CD4-positive, alpha-beta T cell treated with Interleukin-1 beta for 1 hour (primary cell): ENCODE results near the gene PDSS2.
"Not testable (repeated sequence)": the region's sequence is repeated elsewhere in the genome, so short reads cannot be mapped to it uniquely, and the experiment has no call there.

Source experiments
- DNase-seq, 2 donors: peaks; one replicate each; pipeline ENCODE4 v3.0.0-alpha.2; 2020 to 2022

The PDSS2 gene

GRCh38 chr6:107459283-107460082 lies at the start of gene PDSS2:
Gene PDSS2, minus strand, starts transcription at chr6:107459564. Its CDS starts 279 bp downstream, at chr6:107459285.
- peak; percentile 96 to 97 for DNase-seq

DNA sequence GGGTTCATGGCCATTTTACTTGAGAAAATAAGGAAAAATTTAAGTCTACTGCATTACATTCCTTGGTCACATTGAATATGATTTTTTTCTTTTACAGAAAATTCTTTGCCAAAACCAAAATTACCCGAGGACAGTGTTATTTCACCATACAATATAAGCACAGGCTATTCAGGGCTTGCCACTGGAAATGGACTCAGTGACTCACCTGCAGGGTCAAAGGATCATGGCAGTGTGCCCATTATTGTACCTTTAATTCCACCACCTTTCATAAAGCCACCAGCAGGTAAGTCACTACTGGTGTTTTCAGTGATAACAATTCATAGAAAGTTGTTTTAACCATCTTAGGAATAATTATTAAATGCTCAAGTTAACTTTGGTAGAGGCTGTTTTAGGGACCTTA lies 46.8 kb upstream of the PDSS2 start:
- DNase-seq = no peak

DNA sequence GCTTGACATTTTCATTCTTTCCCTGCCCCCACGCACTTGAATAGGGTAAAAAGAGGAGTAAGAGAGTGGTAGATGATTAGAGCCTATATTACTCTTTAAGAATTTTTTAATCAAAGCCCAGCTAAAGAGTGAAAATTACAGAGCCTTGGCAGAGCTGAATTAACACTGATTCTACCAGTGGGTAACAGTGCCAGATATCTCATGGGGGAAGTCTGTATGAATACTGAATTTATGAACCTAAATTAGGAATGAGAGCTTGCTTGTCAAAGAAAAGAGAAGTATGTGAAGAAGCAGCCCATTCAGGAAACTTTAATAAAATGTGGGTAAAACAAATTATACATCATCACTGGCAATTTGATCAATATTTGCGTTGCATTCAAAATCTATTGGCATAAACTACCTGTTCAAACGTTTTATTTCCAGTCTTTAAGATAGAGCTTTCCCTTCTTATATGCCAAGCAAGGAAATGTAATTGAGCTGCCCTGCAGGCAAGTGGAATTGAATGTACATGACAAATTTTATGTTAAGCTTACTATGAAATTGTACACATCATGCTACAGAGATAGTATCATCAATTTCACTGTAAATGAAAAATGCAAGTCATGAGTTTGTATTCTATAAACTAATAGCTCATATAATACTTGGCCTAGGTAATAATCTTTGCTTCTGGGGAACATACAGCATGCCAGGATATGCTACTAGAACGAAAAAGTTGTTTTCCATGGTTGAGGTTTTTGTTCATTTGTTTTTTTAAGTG lies 45.1 kb upstream of the PDSS2 start:
- no peak for DNase-seq

GRCh38 chr6:107496892-107497684 lies 37.7 kb upstream of the PDSS2 start:
- no peak for DNase-seq

DNA sequence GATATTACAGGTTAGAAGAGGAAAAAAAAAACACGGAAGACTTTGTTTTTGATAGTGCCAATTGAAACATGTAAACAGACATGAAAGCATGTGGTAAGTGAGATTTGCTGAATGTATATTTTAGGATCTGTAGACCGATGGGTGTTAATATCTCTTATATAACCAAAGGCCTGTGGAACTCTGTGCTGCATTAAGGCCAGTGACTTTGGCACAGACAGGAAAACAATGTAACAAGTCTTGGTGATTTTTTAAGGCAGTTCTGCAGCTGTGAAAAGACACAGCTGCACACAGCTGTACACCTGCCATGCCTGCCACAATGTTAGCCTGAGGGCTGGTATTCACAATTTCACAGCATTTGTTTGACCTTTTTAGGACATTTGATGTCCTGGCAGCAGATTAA lies 36.6 kb upstream of the PDSS2 start:
- no peak for DNase-seq

GRCh38 chr6:107495196-107495643 lies 35.9 kb upstream of the PDSS2 start:
- no peak for DNase-seq

GRCh38 chr6:107493158-107494057 lies 34.0 kb upstream of the PDSS2 start:
- DNase-seq = no peak

GRCh38 chr6:107491760-107492660 lies 32.6 kb upstream of the PDSS2 start:
- no peak for DNase-seq

- DNase-seq = no peak
These were observed 31.8 kb upstream of the PDSS2 start for GRCh38 chr6:107491138-107491609.

- DNase-seq = no peak
These were observed 31.3 kb upstream of the PDSS2 start for GRCh38 chr6:107490566-107491137.

GRCh38 chr6:107489636-107490565 lies 30.5 kb upstream of the PDSS2 start, which contains the start of gene SOBP:
Gene SOBP, plus strand, starts transcription at chr6:107490117. Its CDS starts 500 bp downstream, at chr6:107490617.
- peak; percentile 40 to 49 for DNase-seq

- DNase-seq = peak in 1 of 2 donors; percentile 1
These were observed 29.7 kb upstream of the PDSS2 start for GRCh38 chr6:107488875-107489635.

- no peak for DNase-seq
These were observed 29.0 kb upstream of the PDSS2 start for GRCh38 chr6:107488174-107488874.

GRCh38 chr6:107485157-107485556 lies 25.8 kb upstream of the PDSS2 start:
- no peak for DNase-seq

DNA sequence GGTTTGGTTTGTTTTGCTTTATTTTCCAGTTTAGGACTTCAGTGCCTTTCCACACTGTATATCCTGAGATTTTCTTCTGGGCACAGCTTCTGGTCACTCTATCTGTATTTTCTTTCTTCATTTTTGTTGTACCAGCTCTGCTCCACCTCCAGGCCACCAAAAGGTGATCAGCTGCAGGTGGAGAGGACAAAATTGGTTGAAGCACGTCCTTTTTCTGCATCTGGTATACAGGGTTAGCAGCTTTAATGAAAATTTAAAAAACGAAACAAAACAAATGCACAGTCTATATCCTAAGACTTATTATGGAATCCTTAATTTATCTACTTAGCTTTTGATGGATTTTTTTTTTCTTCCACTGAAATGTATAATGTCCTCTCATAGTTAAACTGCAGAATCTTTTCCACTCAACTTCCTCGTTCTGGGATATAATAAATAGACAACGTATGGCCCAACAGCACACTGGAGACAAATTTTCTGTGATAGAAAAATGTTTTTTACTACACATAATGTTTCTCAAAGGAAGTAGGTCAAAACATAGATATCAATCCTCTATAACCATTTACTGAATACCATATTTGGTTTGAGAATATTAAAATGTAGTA lies 19.8 kb upstream of the PDSS2 start:
- DNase-seq = no peak

- DNase-seq = not testable (repeated sequence)
These were observed 16.5 kb upstream of the PDSS2 start for GRCh38 chr6:107475826-107476225.

DNA sequence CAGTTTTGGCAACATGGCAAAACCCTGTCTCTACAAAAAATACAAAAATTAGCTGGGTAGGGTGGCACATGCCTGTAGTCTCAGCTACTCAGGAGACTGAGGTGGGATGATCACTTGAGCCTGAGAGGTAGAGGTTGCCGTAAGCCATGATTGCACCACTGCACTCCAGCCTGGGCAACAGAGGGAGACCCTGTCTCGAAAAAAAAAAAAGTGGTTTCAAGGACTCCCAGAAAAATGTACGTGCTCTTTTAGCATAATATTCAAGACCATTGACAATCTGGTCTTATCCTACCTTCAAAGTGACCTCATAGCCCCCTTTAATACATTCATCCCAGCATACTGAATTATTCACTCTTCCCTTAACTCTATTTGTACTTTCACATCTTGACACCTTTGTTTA lies 16.0 kb upstream of the PDSS2 start:
- DNase-seq = not testable (repeated sequence)
